ENCODE results near the gene KLF13.

The KLF13 gene

DNA sequence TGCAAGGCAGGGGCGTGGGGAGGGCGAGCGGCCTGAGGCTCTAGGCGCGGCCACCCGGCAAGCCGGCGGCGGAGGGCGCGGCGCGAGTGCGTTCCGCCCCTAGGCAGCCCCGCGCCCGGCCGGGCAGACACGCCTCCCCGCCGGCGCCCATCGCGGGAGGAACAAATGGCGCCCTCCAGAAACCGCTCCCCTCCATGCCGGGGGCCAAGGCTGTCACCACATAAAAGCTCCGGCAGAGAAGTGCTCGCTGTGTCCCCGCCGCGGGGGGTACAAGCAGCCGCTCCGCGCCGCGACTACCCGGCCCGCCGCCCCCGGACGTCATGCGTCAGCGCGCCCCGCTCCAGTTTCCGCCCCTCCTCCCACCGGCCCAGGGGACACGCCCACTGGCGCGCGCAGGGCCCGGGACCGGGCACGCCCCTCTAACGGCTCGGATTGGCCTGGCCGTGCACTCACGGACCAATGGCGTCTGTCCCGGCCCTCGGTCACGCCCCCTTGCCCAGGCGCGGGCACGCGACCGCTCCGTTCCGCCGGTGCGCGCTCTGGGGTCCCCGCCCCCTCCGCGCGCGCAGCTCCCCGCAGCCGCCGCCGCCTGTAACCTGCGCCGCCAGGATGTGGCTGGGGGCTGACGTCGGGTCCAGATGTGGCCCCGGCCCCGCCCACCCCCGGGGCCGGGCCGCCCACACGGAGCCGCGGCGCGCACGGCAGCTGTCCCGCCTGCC lies at the start of gene KLF13:
Gene KLF13, plus strand, starts transcription at position 680 of the 719 bp plus-strand sequence. CDS start 378 bp downstream, outside the sequence.
- peak; percentile 91 for DNase-seq (ENCODE audit: insufficient read length, low spot score)
- FAIRE-seq: peak; percentile 98

DNA sequence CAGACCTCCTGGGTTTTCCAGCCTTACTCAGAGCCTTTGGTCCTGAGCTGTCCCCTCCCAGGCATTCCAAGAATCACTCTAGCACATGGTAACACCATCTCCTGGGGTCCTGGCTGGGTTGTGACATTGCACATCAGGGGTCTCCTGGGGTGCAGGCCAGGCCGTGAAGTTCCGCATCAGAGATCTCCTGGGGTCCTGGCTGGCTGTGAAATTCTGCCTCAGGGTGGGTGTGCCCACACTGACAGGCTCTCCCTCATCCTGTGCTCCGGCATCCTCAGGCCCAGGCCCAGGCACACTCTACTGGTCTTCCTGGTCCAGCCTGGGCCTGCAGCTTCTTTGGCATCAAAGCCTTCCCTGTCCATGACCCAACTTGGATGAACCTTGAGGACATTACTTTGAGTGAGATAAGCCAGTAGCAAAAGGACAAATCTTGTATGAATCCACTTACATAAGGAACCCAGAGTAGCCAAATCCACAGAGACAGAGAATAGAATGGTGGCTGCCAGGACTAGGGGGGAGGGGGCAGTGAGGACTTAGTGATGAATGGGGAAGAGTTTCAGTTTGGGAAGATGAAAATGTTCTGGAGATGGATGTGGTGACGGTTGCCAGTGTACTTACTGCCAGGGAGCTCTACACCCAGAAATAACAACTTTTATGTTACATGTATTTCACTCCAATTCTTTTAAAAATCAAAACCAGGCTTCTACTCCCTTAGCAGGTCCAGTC lies 49.1 kb upstream of the KLF13 start:
- no peak for FAIRE-seq
- no peak for DNase-seq (ENCODE audit: insufficient read length, low spot score)

DNA sequence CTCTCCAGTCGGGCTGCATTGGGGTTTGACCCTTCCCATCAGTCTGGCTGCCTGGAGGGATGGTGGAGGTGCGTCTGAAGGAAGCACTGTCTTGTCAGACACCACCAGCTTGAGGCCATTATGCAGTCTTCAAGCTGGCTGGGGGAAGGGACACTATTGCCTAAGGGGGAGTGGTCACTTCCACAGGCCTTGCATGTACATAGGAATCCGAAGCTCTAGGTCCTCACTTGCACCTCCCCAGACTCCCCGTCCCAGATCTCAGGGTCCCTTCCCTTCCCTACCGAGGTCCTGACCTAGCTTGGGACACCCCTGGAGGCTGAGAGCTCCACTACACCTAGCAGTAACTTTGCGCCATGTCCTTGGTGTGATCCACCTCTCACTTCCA lies 48.6 kb upstream of the KLF13 start:
- no peak for DNase-seq (ENCODE audit: insufficient read length, low spot score)
- FAIRE-seq: no peak

DNA sequence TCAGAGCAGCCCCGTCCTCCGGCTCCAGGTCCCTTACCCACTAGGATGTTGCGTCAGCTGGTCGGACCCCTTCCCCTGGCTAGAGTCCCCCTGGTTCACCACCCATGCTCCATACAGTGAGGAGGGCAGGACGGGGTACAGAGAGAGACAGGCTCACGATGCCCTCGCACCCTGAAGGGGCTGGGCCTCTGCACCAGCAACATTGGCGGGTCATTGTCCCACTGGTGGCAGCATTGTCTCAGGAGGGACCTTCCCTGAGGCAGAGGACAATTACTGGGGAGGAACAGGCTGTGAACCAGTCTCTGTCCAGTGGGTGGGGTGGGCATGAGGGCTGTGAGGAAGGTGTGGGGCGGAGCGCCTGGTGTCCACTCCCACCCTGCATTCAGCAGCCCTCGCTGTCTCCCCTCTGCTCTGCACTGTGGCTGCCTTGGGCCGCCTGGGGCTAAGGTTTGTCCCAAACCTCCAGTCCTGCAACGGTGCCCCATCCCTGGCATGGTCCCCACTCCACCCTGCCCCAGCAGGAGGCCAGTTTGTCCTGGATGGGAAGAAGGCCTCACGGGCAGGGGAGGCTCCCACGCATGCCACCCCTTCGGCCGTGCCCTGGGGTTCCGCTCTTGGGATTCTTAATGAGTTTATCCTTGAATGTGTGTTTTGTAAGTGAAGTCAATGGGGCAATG lies 48.0 kb upstream of the KLF13 start:
- no peak for FAIRE-seq
- DNase-seq (ENCODE audit: insufficient read length, low spot score): no peak

DNA sequence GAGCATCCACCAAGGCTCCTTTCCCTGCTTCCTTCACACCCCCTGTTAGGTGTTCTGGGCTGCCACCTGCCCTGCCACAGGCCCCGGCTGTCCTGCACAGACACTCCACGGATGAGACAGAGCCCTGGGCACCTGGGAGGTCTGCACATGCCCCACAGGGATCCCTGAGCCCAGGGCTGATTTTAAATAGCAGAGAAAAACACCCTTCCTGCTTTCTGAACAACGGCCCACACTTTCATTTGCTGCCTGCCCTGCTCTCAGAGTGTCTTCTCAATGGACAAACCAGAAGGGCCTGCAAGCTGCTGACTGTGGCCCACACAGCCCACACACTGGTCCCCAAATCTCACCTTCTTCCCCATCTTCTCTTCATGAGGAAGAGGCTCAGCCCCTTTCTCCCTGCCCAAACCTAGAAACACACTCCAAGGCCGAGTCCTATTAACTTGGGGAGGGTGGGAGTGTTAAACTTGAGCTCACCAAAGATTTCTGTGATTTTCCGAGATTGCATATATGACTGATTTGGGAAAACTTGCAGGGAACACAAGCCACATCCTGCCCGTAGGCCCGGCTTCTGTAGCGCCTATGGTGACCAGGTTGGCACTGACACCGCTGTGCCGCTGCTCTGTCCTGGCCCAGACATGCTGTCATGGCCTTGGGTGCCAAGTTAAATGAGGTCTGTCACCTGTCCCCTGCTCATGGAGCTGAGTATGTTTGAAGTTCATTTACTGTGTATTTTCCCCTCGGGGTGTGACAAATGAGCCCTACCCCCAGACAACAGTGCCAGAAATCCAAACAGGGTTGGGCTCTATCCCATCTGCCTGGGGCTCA lies 47.2 kb upstream of the KLF13 start:
- FAIRE-seq: no peak
- DNase-seq (ENCODE audit: insufficient read length, low spot score): no peak

DNA sequence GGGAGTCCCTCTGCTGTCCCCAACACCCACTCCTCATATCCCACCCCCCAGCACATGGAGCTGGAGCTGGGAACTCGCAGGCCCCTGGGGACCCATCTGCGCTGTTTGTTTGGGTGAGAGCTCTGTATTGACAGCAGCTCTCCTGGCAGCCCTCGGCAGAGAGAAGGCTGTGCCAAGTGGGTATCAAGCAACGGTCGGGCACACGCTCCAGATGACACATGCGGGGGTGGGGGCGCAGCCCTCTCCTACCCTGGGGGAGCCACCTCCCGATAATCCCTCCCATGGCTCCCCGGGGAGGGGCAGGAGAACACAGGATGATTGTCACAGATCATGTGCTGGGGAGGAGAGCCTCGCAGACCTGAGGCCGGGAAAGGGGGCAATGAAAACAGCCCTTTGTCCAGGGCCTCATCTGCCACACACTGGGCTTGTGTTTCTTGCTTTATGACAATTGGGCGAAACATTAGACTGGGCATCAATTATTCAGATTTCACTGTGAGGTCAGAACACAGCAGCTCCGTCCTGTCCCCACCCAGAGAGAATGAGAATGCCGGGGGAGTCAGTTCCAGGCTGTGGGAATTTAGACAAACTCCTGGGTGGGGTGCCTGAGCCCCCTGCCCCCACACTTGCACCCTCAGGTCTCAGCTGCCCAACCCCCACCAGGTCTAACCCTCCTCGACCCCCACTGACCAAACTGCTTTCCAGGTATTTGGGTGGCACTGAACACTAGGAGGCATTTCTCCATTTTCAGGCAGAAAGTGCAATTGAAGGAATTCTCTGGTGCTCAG lies 46.4 kb upstream of the KLF13 start:
- DNase-seq (ENCODE audit: insufficient read length, low spot score): no peak

DNA sequence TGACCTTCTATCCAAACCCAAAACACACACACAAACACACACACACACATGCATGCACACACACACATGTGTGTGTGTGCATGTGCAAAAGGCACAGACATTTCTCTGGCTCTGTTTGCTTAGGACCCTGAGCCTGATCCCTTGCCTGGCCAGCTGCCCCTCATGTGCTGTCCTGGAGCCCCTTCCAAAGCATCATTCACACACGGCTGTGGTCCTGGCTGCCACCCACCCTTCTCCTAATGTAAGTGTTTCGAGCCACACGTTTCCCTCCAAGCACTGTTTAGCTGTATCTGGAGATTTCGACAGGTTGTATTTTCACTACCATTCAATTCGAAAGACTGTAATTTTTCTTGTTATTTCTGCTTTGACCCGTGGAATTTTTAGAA lies 45.8 kb upstream of the KLF13 start:
- DNase-seq (ENCODE audit: insufficient read length, low spot score) (no peak), FAIRE-seq (no peak)

More for the DNA sequence above, 46.4 kb upstream of the KLF13 start:
- FAIRE-seq: no peak

DNA sequence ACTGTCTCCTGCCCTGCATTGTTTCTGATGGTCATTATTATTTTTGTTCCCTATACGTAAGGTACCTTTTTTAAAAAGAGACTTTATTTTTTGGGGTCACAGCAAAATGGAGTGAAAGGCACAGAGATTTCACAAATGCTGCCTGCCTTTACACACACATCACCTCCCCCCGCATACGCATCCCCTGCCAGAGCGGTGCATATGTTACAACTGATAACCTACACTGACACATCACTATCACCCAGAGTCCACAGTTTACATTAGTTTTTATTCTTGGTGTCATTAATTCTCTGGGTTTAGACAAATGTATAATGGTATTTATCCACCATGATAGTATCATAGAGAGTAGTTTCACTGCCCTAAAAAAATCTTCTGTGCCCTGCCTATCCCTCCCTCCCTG lies 43.6 kb upstream of the KLF13 start:
- DNase-seq (ENCODE audit: insufficient read length, low spot score) (no peak), FAIRE-seq (no peak)

DNA sequence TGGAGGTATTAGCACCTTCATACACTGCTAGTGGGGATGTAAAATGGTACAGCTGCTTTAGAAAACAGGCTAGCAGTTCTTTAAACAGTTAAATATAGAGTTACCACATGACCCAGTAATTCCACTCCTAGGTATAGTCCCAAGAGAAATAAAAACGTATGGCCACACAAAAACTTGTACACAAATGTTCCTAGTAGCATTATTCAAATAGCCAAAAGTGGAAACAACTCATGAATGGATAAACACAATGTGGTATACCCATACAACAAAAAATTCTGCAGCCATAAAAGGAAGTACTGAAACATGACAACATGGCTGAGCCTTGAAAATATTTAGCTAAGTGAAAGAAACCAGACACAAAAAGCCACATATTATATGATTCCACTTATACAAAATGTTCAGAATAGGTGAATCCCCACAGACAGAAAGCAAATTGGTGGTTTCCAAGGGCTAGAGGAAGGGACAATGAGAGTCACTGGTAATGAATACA lies 40.8 kb upstream of the KLF13 start:
- FAIRE-seq (peak; percentile 91), DNase-seq (ENCODE audit: insufficient read length, low spot score) (no peak)

DNA sequence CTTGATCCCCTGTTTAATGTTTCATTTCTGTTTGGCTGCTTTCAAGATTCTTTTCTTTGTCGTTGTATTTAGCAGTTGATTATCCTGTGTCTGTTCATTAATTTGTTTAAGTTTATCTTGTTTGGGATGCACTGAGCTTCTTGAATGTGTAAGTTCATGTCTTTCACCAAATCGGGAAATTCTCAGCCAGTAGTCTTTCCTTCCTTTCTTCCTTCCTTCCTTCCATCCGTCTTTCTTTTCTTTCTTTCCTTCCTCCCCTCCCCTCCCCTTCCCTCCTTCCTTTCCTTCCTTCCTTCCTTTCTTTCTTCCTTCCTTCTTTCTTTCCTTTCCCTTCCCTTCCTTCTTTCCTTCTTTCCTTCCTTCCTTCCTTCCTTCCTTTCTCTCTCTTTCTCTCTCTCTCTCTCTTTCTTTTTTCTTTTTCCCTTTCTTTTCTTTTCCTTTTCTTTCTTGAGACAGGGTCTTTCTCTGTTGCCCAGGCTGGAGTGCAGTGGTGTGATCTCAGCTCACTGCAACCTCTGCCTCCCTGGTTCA lies 35.5 kb upstream of the KLF13 start:
- DNase-seq (ENCODE audit: insufficient read length, low spot score) (no peak), FAIRE-seq (no peak)

DNA sequence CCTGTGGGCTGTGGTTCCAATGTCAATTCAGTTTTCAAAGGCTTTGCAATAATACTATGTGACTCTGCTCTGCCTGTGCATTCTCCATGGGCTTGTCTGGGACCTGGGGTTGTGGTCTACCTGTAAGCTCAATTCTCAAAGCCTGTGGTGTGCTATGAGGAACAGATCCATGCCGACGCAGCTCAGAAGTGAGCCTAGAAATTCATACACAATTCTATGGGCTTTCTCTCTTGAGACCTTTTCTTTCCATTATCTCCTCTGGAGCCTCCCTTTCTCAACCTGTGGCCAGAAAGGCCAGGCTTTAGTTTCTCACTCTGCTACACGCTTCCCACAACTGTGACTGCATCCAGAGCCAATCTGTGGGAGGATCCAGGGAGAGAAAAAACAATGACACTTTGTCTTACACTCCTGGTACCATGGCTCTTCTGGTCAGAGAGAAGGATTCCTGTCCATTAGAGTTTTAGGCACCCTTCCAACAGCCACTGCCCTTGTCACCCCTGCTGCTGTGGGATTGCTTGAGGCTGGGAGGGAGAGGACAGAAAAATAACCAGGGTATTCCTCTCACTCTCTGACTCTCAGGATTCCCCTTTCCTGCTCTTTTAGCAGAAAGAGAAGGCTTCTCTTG lies 34.1 kb upstream of the KLF13 start:
- DNase-seq (ENCODE audit: insufficient read length, low spot score) (no peak), FAIRE-seq (no peak)

DNA sequence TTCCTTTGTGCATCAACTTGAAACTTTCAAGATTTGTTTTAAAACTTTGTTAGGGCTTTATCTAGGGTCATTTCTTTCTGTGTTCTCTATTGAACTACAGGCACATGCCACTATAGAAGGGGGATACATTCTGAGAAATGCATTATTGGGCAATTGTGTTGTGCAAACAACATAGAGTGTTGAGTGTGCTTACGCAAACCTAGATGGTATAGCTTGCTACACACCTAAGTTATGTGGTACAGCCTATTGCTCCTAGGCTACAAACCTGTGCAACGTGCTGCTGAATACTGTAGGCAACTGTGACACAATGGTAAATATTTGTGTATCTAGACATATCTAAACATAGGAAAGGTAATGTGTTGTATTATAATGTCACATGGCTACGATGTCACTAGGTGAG lies 33.0 kb upstream of the KLF13 start:
- FAIRE-seq (no peak), DNase-seq (ENCODE audit: insufficient read length, low spot score) (no peak)

DNA sequence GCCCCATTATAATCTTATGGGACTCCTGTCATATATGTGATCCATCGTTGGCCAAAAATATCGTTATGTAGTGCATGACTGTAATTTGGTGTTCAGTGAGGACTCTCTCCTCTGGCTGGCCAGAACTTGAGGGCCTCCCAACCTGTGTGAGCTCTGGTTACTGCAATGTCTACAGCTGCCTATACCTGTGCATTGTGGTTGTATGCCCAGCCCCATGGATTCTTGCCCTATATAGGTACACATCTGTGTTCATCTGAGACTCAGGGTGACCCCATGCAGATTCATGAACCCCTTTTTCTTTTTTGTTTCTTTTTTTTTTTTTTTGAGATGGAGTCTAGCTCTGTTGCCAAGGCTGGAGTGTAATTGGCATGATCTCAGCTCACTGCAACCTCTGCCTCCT lies 32.6 kb upstream of the KLF13 start:
- DNase-seq (ENCODE audit: insufficient read length, low spot score) (no peak), FAIRE-seq (no peak)

DNA sequence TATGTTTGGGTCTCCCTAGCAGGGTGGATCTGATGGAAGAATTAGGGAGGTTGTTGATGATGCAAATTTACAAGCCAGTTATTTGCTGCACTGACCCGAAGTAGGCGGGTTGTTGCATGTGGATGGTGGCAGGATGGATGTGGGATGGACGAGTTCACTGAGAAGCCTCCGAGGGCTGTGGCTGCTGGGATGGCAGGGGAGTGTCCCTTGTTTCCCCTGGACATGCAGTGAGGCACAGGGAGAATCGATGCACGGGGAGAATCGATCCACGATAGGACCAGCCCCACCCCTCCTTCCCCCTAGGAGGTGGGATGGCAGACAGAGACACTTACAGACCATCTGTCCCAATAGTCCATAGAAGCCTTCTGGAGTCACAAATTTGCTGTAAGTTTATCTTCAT lies 31.0 kb upstream of the KLF13 start:
- DNase-seq (ENCODE audit: insufficient read length, low spot score): no peak
- no peak for FAIRE-seq

DNA sequence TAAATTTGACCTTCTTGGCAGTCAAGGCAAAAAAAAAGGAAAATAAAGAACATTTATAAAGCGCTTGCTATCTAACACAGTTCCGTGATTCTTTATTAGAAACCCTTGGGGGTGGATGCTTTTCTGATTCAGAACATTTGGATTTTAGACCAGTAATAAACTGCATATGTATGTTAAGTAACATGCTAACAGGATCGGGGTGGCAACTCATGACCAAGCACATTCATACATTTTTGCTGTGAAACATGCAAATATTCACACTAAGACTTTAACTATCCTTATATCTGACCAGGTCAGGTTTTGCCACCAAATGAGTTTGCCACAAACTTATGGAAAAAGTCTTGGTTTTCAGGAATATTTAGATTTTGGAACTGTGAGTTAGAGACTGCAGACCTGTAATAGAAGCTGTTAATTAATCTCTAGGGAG lies 30.4 kb upstream of the KLF13 start:
- DNase-seq (ENCODE audit: insufficient read length, low spot score) (no peak), FAIRE-seq (no peak)

DNA sequence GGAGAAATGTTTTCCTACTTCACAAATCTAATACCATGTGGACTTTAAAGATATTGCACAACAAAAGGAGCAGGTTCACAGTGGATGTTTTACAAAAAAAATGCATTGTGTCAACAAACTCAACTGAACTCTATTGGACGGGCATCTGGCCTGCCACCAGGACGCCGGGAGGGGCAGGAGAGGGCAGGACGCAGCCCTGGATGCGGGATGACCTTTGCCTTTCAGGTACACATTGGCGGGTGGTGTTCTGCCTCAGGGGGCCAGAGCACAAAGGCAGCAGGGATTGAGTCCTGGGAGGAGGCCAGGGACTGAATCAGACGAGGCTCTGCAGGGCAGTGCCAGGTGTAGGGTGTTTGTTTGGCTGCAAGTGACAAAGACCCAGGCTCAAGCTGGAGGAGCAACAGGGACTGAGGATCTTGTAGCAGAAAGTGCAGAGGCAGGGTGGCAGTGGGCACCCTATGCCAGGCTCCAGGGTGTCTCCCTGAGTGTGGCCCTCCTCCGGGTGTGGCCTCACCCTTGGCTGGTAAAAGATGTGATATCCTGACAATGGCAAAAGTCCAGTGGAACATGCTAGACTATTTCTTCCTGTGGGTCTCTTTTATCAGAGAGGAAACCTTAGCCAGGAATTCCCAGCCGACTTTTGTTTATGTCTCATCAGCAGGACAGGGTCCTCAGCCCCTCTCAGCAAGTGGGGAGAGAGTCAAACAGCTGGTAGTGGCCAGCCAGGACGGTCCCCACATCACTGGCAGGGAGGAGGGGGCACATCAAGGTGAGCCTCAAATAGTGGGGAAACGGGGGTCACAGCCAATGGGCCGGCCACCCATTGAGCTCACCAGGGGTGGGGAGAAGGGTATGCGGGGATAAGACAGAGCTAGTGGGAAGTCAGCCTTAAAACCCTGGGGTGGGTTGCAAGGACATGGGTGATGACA lies 29.7 kb upstream of the KLF13 start:
- no peak for DNase-seq (ENCODE audit: insufficient read length, low spot score)

DNA sequence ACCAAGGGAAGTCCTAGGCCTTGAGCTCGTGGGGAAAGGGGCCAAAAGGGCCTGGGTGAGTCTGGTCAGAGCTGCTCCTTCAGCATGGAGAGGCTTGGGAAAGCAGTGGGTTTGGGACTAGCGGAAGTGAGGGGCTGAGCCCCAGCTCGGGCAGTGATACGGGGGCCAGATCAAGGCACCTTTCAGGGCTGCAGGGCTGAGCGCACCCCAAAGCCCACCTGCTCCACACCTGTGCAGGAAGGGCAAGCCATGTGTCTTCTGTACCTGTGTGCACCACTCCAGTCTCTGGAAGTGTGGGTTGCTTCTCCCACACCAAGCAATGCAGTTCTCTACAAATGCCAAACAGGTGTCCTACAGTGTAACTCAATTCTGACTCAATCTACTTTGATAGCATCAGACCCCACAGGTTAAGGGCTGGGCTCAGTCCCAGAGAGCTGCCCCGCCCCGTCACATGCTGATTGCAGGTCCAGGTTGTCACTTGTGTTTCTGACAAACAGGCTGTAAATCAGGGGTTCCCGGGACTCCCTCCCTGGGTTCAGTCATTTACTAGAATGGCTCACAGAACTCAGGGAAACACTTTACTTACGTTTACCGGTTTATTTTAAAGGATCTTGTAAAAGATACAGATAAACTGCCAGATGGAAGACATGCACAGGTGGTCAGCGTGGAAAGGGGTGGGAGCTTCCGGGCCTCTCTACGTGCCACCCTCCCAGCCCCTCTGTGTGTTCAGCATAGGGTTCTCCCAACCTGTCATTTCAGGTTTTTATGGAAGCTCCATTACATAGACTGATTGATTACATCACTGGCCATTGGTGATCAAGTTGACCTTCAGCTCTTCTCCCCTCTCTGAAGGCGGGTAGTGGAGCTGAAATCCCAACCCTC lies 28.8 kb upstream of the KLF13 start:
- no peak for FAIRE-seq
- DNase-seq (ENCODE audit: insufficient read length, low spot score): no peak

More for the DNA sequence above, 29.7 kb upstream of the KLF13 start:
- no peak for FAIRE-seq

All from GM19239 (cell line).